ENCODE measurements around the gene EXOC6B. TPM values are rescaled to one million over a fixed set of nuclear protein-coding genes. Genes with fewer than 3 reads are reported as not detected.

Gene EXOC6B
- total RNA-seq, 1 experiment from 2014 or later, result 40.1 TPM

DNA sequence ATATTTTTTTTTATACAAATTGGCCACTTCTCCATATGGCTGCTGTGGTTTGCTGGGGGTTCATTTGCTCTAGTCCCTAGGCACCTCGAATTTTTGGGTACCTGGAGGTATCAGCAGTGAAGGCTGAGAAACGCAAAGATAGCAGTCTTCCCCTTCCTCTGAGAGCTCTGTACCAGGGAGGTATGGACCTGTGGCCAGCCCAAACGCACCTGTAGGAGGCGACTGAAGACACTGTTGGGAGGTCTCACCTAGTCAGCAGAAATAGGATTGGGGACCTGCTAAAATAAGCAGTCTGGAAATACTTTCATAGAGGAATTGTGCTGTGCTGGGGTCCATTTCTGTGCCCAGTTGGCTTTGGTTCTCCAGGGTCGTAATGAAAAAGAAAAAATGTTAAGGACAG, 385.9 kb downstream of the EXOC6B start:
- H2BK120ac ChIP-seq (ENCODE audit: low read depth, low read length, poor library complexity, severe bottlenecking), result no peak overlapping the region
- H3T11ph ChIP-seq (ENCODE audit: low read length), result no peak overlapping the region
- no peak overlapping the region for H4K5ac ChIP-seq (ENCODE audit: insufficient read length, low read depth, low read length)
- H3K56ac ChIP-seq (ENCODE audit: insufficient read length, low read depth, low read length), result no peak overlapping the region
- no peak overlapping the region for H2BK15ac ChIP-seq (ENCODE audit: low read depth, low read length)
- no peak overlapping the region for H4K8ac ChIP-seq (replicated peaks; ENCODE audit: insufficient read length, low read depth, low read length)
- H3K4me3 Mint-ChIP-seq, result no peak overlapping the region
- no peaks in the 10 kb centered on the region for H3K79me2 ChIP-seq (ENCODE audit: insufficient read depth, low read length)
- H3K27me3 Mint-ChIP-seq (ENCODE audit: low read depth), result no peaks in the 10 kb centered on the region; the same call in 1 of the 2 replicates
- H3K79me1 ChIP-seq (ENCODE audit: insufficient read depth, low read depth, low read length, poor library complexity, severe bottlenecking), result no peaks in the 10 kb centered on the region
- peaks cover 34 to 35% of the 10 kb centered on the region in 2 experiments for H3K9me3 Mint-ChIP-seq
- no peak overlapping the region for H2BK5ac ChIP-seq (ENCODE audit: insufficient read length, low read length)
- H3K4me1 ChIP-seq (ENCODE audit: insufficient read depth, low read length), result no peaks in the 10 kb centered on the region
- no peaks in the 10 kb centered on the region for H3K27me3 ChIP-seq (ENCODE audit: insufficient read depth, low read length)
- H2AFZ ChIP-seq (ENCODE audit: low read length), result no peak overlapping the region
- WGBS (ENCODE audit: extremely low coverage, insufficient read length, low lambda C conversion rate), result no CpG with 5 or more reads among the region's 5 CpGs
- H3K27ac Mint-ChIP-seq, result no peak overlapping the region
- H3K4me1 Mint-ChIP-seq, result no peaks in the 10 kb centered on the region
- H3K23ac ChIP-seq (ENCODE audit: insufficient read length, low read depth, low read length), result no peak overlapping the region
- no peak overlapping the region for H3K9ac ChIP-seq (ENCODE audit: extremely low read depth, insufficient read length, low read length)
- no peak overlapping the region for H3K18ac ChIP-seq (ENCODE audit: insufficient read length, low read depth, low read length)
- TF ChIP-seq, protein P1, sequence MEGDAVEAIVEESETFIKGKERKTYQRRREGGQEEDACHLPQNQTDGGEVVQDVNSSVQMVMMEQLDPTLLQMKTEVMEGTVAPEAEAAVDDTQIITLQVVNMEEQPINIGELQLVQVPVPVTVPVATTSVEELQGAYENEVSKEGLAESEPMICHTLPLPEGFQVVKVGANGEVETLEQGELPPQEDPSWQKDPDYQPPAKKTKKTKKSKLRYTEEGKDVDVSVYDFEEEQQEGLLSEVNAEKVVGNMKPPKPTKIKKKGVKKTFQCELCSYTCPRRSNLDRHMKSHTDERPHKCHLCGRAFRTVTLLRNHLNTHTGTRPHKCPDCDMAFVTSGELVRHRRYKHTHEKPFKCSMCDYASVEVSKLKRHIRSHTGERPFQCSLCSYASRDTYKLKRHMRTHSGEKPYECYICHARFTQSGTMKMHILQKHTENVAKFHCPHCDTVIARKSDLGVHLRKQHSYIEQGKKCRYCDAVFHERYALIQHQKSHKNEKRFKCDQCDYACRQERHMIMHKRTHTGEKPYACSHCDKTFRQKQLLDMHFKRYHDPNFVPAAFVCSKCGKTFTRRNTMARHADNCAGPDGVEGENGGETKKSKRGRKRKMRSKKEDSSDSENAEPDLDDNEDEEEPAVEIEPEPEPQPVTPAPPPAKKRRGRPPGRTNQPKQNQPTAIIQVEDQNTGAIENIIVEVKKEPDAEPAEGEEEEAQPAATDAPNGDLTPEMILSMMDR (conservative IDR thresholded peaks at IDR 0.05), result peak; percentile 23; the same call in 2 of the 3 replicates
- DNase-seq, result no peak
- H2AK5ac ChIP-seq (ENCODE audit: insufficient read length, low read length), result no peak overlapping the region
- no peak overlapping the region for H2BK12ac ChIP-seq (ENCODE audit: insufficient read length, low read depth, low read length)
- no peak overlapping the region for H3K14ac ChIP-seq (ENCODE audit: insufficient read depth, low read length)
- peaks cover 6% of the 10 kb centered on the region for H3K9me3 ChIP-seq (ENCODE audit: control insufficient read depth, low read depth, low read length)
- no peak overlapping the region for H3K4ac ChIP-seq (ENCODE audit: low read depth, low read length)
- no peak overlapping the region for H2BK20ac ChIP-seq (ENCODE audit: low read depth, low read length, poor library complexity, severe bottlenecking)
- peaks cover 25 to 43% (median 28%) of the 10 kb centered on the region in 3 experiments for H3K36me3 Mint-ChIP-seq (ENCODE audit: insufficient read depth in 1 of 3, low read depth in 3 of 3)
- no peak overlapping the region for H3K27ac ChIP-seq (ENCODE audit: insufficient read length, low read depth, low read length)
- no peaks in the 10 kb centered on the region for H3K23me2 ChIP-seq (ENCODE audit: insufficient read length, low read depth, low read length, poor library complexity, severe bottlenecking)
- no peak overlapping the region for H3K4me2 ChIP-seq (ENCODE audit: insufficient read depth, insufficient read length, low read length)
- no peak overlapping the region for H4K91ac ChIP-seq (ENCODE audit: insufficient read length, low read depth, low read length)
- no peaks in the 10 kb centered on the region for H4K20me1 ChIP-seq (ENCODE audit: control insufficient read depth, insufficient read depth, insufficient read length)
